K562 (cell line): ENCODE data around the gene RMI1. TPM values are rescaled to one million over a fixed set of nuclear protein-coding genes. Genes with fewer than 3 reads are reported as not detected.

Experiments used
- BCLAF1 ChIP-seq, 2 experiments: fragments of 450-650 bp in 1 of 2; IDR thresholded peaks; 2 replicates each; pipeline ENCODE4 v1.6.1; 2011 to 2017; ENCODE audit warnings: low read depth in 2 of 2, antibody characterized with exemption in 1 of 2, borderline replicate concordance in 1 of 2, low read length in 1 of 2, mild to moderate bottlenecking in 1 of 2, mixed read lengths in 1 of 2; ENCODE audit not compliant: control insufficient read depth in 1 of 2
- CTBP1 ChIP-seq: fragments of 450-650 bp; IDR thresholded peaks from 2 replicates; pipeline ENCODE4 v1.6.1; 2016; ENCODE audit warnings: borderline replicate concordance
- IFI16 ChIP-seq: fragments of 250-450 bp; sonication (Bioruptor Pico); IDR thresholded peaks from 2 replicates; pipeline ENCODE4 v2.1.2; 2022; ENCODE audit warnings: mild to moderate bottlenecking, inconsistent platforms
- MBD2 ChIP-seq: sonication (generic); IDR thresholded peaks from 2 replicates; pipeline ENCODE4 v1.6.1; 2016; ENCODE audit warnings: low read depth, borderline replicate concordance
- MCM5 ChIP-seq: fragments of 450-650 bp; IDR thresholded peaks from 2 replicates; pipeline ENCODE4 v1.6.1; 2016; ENCODE audit warnings: low read depth
- MEF2D ChIP-seq: conservative IDR thresholded peaks from 2 replicates; pipeline ENCODE4 v1.6.1; 2016; ENCODE audit warnings: low read depth, missing genetic modification characterization, missing compliant biosample characterization
- SIN3B ChIP-seq: fragments of 450-650 bp; IDR thresholded peaks from 2 replicates; pipeline ENCODE4 v1.6.1; 2017; ENCODE audit warnings: low read depth, mild to moderate bottlenecking, moderate library complexity
- TCF3 ChIP-seq: sonication (generic); formaldehyde crosslinking; IDR thresholded peaks from 2 replicates; pipeline ENCODE4 v1.4.0; 2020; ENCODE audit warnings: mild to moderate bottlenecking, missing genetic modification reagents
- ZNF12 ChIP-seq: sonication (generic); formaldehyde crosslinking; IDR thresholded peaks from 2 replicates; pipeline ENCODE4 v1.4.0; 2020; ENCODE audit warnings: mild to moderate bottlenecking, missing genetic modification reagents
- ZNF778 ChIP-seq: fragments of 450-650 bp; formaldehyde crosslinking; IDR thresholded peaks from 2 replicates; pipeline ENCODE4 v1.4.0; 2020; ENCODE audit warnings: mild to moderate bottlenecking, moderate library complexity
- polyA plus RNA-seq, 8 experiments: library from polyadenylated mRNA; depleted of rRNA in 4 of 8; stranded (reverse) in 5 of 8; unstranded in 3 of 8; fragments of >200 nt; fragmentation: Nextera tagmentation in 2 of 8; fragmentation: Illumina TruSeq in 1 of 8; extraction: Ambion mirVana in 2 of 8; extraction: Trizol in 1 of 8; gene quantifications; 2 replicates each; pipeline versions ENCODE4 v1.2.1 to v1.2.3, GENCODE V29; 2011 to 2014; ENCODE audit warnings: inconsistent platforms in 1 of 8, missing spikeins in 1 of 8
- total RNA-seq, 7 experiments: library from RNA; depleted of rRNA in 6 of 7; stranded (reverse); fragments of >200 nt in 6 of 7; fragmentation: Illumina TruSeq in 2 of 7; extraction: Trizol in 2 of 7; gene quantifications; 2 replicates each; pipeline versions ENCODE4 v1.2.1 to v1.2.3, GENCODE V29; 2011 to 2021; ENCODE audit warnings: low replicate concordance in 1 of 7
- TF ChIP-seq, protein P1 (sequence below), 2 experiments: fragments of 450-650 bp; IDR thresholded peaks; 2 replicates each; pipeline ENCODE4 v1.6.1; 2016; ENCODE audit warnings: mild to moderate bottlenecking in 2 of 2, borderline replicate concordance in 1 of 2, low read depth in 1 of 2, moderate library complexity in 1 of 2
- TF ChIP-seq, protein P2 (sequence below): IDR thresholded peaks from 2 replicates; pipeline ENCODE4 v1.6.1; 2011; ENCODE audit warnings: borderline replicate concordance, low read depth, mild to moderate bottlenecking, moderate library complexity, low read length; ENCODE audit not compliant: insufficient read depth, poor library complexity, severe bottlenecking

Gene RMI1
- total and polyA plus RNA-seq, 9 of the 15 experiments (the other 6 are each of a cell fraction or from before 2014, with no cell fraction given), result 3.0 to 17.4 (median 10.6) TPM

- no peak for TF ChIP-seq BCLAF1 (IDR thresholded peaks at IDR 0.05; ENCODE audit: borderline replicate concordance in 1 of 2, control insufficient read depth in 1 of 2, low read depth in 2 of 2, low read length in 1 of 2)
- TF ChIP-seq MEF2D (tag), result no peak
- TF ChIP-seq TCF3 (CRISPR knock-in tag), result no peak
- TF ChIP-seq, protein P1, sequence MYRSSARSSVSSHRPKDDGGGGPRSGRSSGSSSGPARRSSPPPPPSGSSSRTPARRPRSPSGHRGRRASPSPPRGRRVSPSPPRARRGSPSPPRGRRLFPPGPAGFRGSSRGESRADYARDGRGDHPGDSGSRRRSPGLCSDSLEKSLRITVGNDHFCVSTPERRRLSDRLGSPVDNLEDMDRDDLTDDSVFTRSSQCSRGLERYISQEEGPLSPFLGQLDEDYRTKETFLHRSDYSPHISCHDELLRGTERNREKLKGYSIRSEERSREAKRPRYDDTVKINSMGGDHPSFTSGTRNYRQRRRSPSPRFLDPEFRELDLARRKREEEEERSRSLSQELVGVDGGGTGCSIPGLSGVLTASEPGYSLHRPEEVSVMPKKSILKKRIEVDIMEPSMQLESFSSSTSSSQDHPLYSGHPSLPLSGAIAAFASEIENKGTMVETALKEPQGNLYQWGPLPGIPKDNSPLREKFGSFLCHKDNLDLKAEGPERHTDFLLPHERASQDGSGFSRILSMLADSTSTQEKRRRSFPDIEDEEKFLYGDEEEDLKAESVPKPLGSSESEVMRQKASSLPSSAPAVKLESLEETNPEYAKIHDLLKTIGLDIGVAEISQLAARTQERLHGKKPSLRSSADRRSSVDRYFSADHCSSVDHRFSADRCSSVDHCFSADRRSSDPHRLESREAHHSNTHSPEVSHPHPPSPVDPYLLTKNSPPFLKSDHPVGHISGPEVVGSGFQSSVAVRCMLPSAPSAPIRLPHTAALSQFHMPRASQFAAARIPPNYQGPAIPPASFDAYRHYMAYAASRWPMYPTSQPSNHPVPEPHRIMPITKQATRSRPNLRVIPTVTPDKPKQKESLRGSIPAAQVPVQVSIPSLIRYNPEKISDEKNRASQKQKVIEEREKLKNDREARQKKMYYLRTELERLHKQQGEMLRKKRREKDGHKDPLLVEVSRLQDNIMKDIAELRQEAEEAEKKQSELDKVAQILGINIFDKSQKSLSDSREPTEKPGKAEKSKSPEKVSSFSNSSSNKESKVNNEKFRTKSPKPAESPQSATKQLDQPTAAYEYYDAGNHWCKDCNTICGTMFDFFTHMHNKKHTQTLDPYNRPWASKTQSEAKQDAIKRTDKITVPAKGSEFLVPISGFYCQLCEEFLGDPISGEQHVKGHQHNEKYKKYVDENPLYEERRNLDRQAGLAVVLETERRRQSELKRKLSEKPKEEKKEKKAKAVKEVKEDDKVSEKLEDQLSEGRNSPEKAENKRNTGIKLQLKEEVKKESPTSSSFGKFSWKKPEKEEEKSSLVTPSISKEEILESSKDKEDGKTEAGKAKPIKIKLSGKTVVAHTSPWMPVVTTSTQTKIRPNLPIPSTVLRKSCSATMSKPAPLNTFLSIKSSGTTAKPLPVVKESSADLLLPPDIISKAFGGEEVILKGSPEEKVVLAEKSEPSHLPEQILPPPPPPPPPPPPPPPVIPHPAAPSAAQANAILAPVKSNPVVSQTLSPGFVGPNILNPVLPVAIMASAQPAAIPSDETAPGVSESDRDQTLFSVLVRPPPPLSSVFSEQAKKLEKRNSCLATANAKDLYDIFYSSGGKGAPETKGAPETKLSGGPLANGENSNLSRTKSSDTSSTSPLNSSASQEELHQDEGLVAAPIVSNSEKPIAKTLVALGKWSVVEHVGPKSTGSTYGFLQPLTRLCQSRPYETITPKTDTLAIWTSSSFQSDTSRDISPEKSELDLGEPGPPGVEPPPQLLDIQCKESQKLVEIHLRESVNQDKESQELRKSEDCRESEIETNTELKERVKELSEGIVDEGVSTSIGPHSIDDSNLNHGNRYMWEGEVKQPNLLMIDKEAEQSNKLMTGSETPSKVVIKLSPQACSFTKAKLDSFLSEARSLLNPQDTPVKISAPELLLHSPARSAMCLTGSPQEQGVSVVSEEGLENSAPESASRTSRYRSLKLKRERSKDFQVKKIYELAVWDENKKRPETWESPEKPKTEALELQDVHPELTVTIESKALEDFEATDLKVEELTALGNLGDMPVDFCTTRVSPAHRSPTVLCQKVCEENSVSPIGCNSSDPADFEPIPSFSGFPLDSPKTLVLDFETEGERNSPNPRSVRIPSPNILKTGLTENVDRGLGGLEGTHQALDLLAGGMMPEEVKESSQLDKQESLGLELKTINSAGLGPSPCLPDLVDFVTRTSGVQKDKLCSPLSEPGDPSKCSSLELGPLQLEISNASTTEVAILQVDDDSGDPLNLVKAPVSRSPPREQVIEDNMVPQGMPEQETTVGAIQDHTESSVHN (IDR thresholded peaks at IDR 0.05; ENCODE audit: borderline replicate concordance in 1 of 2, low read depth in 1 of 2), result 0 out of 4 replicates have a peak, but pooled peaks of 1 of the 2 experiments have one; percentile 20
- TF ChIP-seq CTBP1, result no peak; the same call in 1 of the 2 replicates
- TF ChIP-seq SIN3B, result no peak
- TF ChIP-seq ZNF778 (CRISPR knock-in tag), result no peak
- TF ChIP-seq ZNF12 (CRISPR knock-in tag), result no peak
- no peak for TF ChIP-seq MBD2
- TF ChIP-seq, protein P2, sequence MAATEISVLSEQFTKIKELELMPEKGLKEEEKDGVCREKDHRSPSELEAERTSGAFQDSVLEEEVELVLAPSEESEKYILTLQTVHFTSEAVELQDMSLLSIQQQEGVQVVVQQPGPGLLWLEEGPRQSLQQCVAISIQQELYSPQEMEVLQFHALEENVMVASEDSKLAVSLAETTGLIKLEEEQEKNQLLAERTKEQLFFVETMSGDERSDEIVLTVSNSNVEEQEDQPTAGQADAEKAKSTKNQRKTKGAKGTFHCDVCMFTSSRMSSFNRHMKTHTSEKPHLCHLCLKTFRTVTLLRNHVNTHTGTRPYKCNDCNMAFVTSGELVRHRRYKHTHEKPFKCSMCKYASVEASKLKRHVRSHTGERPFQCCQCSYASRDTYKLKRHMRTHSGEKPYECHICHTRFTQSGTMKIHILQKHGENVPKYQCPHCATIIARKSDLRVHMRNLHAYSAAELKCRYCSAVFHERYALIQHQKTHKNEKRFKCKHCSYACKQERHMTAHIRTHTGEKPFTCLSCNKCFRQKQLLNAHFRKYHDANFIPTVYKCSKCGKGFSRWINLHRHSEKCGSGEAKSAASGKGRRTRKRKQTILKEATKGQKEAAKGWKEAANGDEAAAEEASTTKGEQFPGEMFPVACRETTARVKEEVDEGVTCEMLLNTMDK, result no peak
- TF ChIP-seq MCM5, result no peak
- TF ChIP-seq IFI16 (CRISPR knock-in tag), result no peak
Observed at GRCh38 chr9:83981126-83981871, 694 bp downstream of the RMI1 start (continued).
